Activated CD8-positive, alpha-beta T cell treated with anti-CD3 and anti-CD28 coated beads for 36 hours (primary cell): Measurements from ENCODE around the gene RBM12. TPM values are rescaled to one million over a fixed set of nuclear protein-coding genes. Genes with fewer than 3 reads are reported as not detected.

ENCODE experiments used
- ATAC-seq: fragments of 200-7000 bp; cut with Tn5 transposase; one replicate; pipeline ENCODE4 v1.10.0; 2021; ENCODE audit warnings: mild to moderate bottlenecking, moderate library complexity
- CTCF ChIA-PET: fragments of 350-600 bp; sonication (Branson Sonifier 250); formaldehyde crosslinking; loops from one replicate; lab custom pipeline; 2021; ENCODE audit warnings: antibody characterized with exemption; lab: Charles Lee
- POLR2A ChIA-PET: fragments of 350-600 bp; sonication (Branson Sonifier 250); formaldehyde crosslinking; loops from one replicate; lab custom pipeline; 2021; ENCODE audit warnings: antibody characterized with exemption; lab: Charles Lee
- DNase-seq: peaks from one replicate; pipeline ENCODE4 v3.0.0-alpha.2; 2020
- H3K27ac Mint-ChIP-seq: one replicate; pipeline ENCODE4 v1.8.0; 2021; ENCODE audit warnings: mild to moderate bottlenecking, mixed read lengths
- H3K27me3 Mint-ChIP-seq: one replicate; pipeline ENCODE4 v1.8.0; 2021; ENCODE audit warnings: mixed read lengths
- H3K36me3 Mint-ChIP-seq: one replicate; pipeline ENCODE4 v1.8.0; 2021; ENCODE audit warnings: low read depth, mixed read lengths
- H3K4me1 Mint-ChIP-seq: one replicate; pipeline ENCODE4 v1.8.0; 2021; ENCODE audit warnings: low read depth, mixed read lengths
- H3K4me3 Mint-ChIP-seq: one replicate; pipeline ENCODE4 v1.8.0; 2021; ENCODE audit warnings: mild to moderate bottlenecking, moderate library complexity, mixed read lengths
- H3K9me3 Mint-ChIP-seq: one replicate; pipeline ENCODE4 v1.8.0; 2021; ENCODE audit warnings: mixed read lengths
- CTCF ChIP-seq: fragments of 200-600 bp; IDR thresholded peaks from one replicate; pipeline ENCODE4 v1.8.0; 2022; ENCODE audit warnings: antibody characterized with exemption, mild to moderate bottlenecking
- intact Hi-C: fragments of 100-400 bp; cut with micrococcal nuclease; formaldehyde crosslinking; loops from one replicate; pipeline ENCODE4 v1.10.0; 2022
- total RNA-seq, 2 experiments: library from RNA; stranded (reverse); gene quantifications; one replicate each; pipeline ENCODE4 v1.2.3, GENCODE V29; 2021

RBM12 gene
- total RNA-seq, 2 experiments from 2014 or later: 111 to 114 TPM

- H3K27ac Mint-ChIP-seq: peak overlapping the region; percentile 47
- ATAC-seq (no peak), DNase-seq (no peak)
- no peak overlapping the region for H3K4me3 Mint-ChIP-seq
- intact Hi-C loops: no loop called here
- H3K27me3 Mint-ChIP-seq: no peaks in the 10 kb centered on the region
- CTCF ChIA-PET: interaction anchor here (0.8 to 3.8 kb wide), 3 partner anchors 10 to 117 kb away, joined by 3 to 15 read pairs (median 3); no protein-coding TSS in a partner anchor
- POLR2A ChIA-PET: interaction anchor here (0.6 to 1.2 kb wide), 4 partner anchors 10 to 139 kb away, joined by 3 to 4 read pairs (median 4); partner anchors contain the start of genes NFS1 and ROMO1
- no peak for TF ChIP-seq CTCF
- peaks cover 38% of the 10 kb centered on the region for H3K36me3 Mint-ChIP-seq
- H3K9me3 Mint-ChIP-seq: no peaks in the 10 kb centered on the region
- no peaks in the 10 kb centered on the region for H3K4me1 Mint-ChIP-seq
Measured at GRCh38 chr20:35629427-35630145, 35.1 kb downstream of the RBM12 start.

GRCh38 chr20:35627121-35627520 is 37.6 kb downstream of the RBM12 start:
- H3K36me3 Mint-ChIP-seq: peaks cover 36% of the 10 kb centered on the region
- no peak for TF ChIP-seq CTCF
- ChIA-PET CTCF (interaction anchor here (0.5 to 1.3 kb wide), 2 partner anchors 8 to 21 kb away, joined by 3 to 4 read pairs; no protein-coding TSS in a partner anchor), POLR2A (interaction anchor here (0.6 kb wide), 2 partner anchors 23 to 112 kb away, joined by 3 read pairs; no protein-coding TSS in a partner anchor)
- H3K4me3 Mint-ChIP-seq: no peak overlapping the region
- H3K4me1 Mint-ChIP-seq: no peaks in the 10 kb centered on the region
- DNase-seq: no peak
- intact Hi-C loops: no loop called here
- ATAC-seq: no peak
- peak overlapping the region; percentile 60 for H3K27ac Mint-ChIP-seq
- H3K27me3 Mint-ChIP-seq: no peaks in the 10 kb centered on the region
- H3K9me3 Mint-ChIP-seq: no peaks in the 10 kb centered on the region

GRCh38 chr20:35626386-35627001 is 38.2 kb downstream of the RBM12 start:
- DNase-seq (no peak), ATAC-seq (no peak)
- Mint-ChIP-seq H3K27me3 (no peaks in the 10 kb centered on the region), H3K36me3 (peaks cover 36% of the 10 kb centered on the region), H3K9me3 (no peaks in the 10 kb centered on the region), H3K4me3 (no peak overlapping the region), H3K4me1 (no peaks in the 10 kb centered on the region), H3K27ac (peak overlapping the region; percentile 65)
- TF ChIP-seq CTCF: no peak
- intact Hi-C loops: no loop called here
- CTCF ChIA-PET: no interaction called here
- POLR2A ChIA-PET: interaction anchor here (0.6 kb wide), 2 partner anchors 22 to 111 kb away, joined by 3 read pairs; no protein-coding TSS in a partner anchor

- ChIA-PET CTCF (no interaction called here), POLR2A (no interaction called here)
- Mint-ChIP-seq H3K36me3 (peaks cover 31% of the 10 kb centered on the region), H3K4me1 (no peaks in the 10 kb centered on the region), H3K9me3 (no peaks in the 10 kb centered on the region), H3K4me3 (no peak overlapping the region), H3K27ac (peak overlapping the region; percentile 65), H3K27me3 (no peaks in the 10 kb centered on the region)
- DNase-seq: no peak
- no peak for TF ChIP-seq CTCF
- intact Hi-C loops: no loop called here
- ATAC-seq: no peak
Measured at GRCh38 chr20:35625584-35626385, 38.9 kb downstream of the RBM12 start.
